Psoas muscle (tissue), 8 donors: Measurements from ENCODE around the gene SDCBP2. TPM values are rescaled to one million over a fixed set of nuclear protein-coding genes. Genes with fewer than 3 reads are reported as not detected.

Experiments used
- ATAC-seq, 4 donors: fragments of 200-7000 bp; cut with Tn5 transposase; one replicate each; pipeline ENCODE4 v1.9.1; 2020; ENCODE audit warnings: moderate library complexity in 3 of 4, mild to moderate bottlenecking in 2 of 4
- DNase-seq, 2 donors: peaks; one replicate each; pipeline ENCODE4 v3.0.0-alpha.2; 2020
- H3K27ac ChIP-seq: fragments of 200-600 bp; one replicate; pipeline ENCODE4 v1.8.0; 2022
- H3K27me3 ChIP-seq, 3 donors: fragments of 200-600 bp in 1 of 3; one replicate each; pipeline versions ENCODE4 v1.6.1 to v1.8.0; 2013 to 2022; ENCODE audit warnings: low read length in 2 of 3, mild to moderate bottlenecking in 2 of 3, moderate library complexity in 1 of 3; ENCODE audit not compliant: insufficient read depth in 3 of 3
- H3K36me3 ChIP-seq, 2 donors: fragments of 200-600 bp in 1 of 2; one replicate each; pipeline versions ENCODE4 v1.6.1 to v1.8.0; 2013 to 2022; ENCODE audit warnings: low read depth in 1 of 2, mild to moderate bottlenecking in 1 of 2, moderate library complexity in 1 of 2; ENCODE audit not compliant: insufficient read depth in 1 of 2
- H3K4me1 ChIP-seq: fragments of 200-600 bp; one replicate; pipeline ENCODE4 v1.8.0; 2022
- H3K4me3 ChIP-seq: fragments of 200-600 bp; one replicate; pipeline ENCODE4 v1.8.0; 2022; ENCODE audit warnings: mild to moderate bottlenecking
- H3K9me3 ChIP-seq: fragments of 200-600 bp; one replicate; pipeline ENCODE4 v1.8.0; 2022
- WGBS, 3 donors: extraction: QIAGEN DNeasy Blood & Tissue Kit; methylation state at CpG; one replicate each; pipeline versions ENCODE4 v1.1.6 to v1.1.7; 2013; 5-methylcytosine and 5-hydroxymethylcytosine counted together
- intact Hi-C, 2 donors: fragments of 100-400 bp; cut with DNase I; formaldehyde crosslinking; loops; one replicate each; pipeline versions ENCODE4 v1.11.0 to v1.14.2; 2022
- polyA plus RNA-seq, 3 donors: library from polyadenylated mRNA; stranded (reverse); fragments of 200-250 nt; gene quantifications; one replicate each; pipeline ENCODE4 v1.2.3, GENCODE V29; 2013
- total RNA-seq, 4 donors: library from RNA; stranded (reverse); fragmentation: NEBNext Ultra II Directional in 2 of 4; extraction: Animal tissue kit (Norgen Biotek cat#: 25700) in 2 of 4; gene quantifications; one replicate each; pipeline versions ENCODE4 v1.2.1 to v1.2.4, GENCODE V29; 2021 to 2023
- TF ChIP-seq, protein P1 (sequence below): fragments of 200-600 bp; IDR thresholded peaks from one replicate; pipeline ENCODE4 v1.8.0; 2022; ENCODE audit warnings: antibody characterized with exemption
- donor health status: healthy with polysubstance abuse.
- donor health status: DM: no; HTN: no; CAD: no; lungs with moderate emphysema.
- donor health status: Bipolar disorder and iron deficiency.
- donor health status: healthy.
- donor health status: DM: yes; HTN: yes; CAD: no.
- donor health status: DM: no; HTN: no; CAD: no.
- donor health status: DM: no; HTN: no; CAD: no.
- donor health status: DM: yes; HTN: yes; CAD: no.

The SDCBP2 gene
- total and polyA plus RNA-seq, 7 donors: 1.6 to 10.5 (median 2.0) TPM

DNA sequence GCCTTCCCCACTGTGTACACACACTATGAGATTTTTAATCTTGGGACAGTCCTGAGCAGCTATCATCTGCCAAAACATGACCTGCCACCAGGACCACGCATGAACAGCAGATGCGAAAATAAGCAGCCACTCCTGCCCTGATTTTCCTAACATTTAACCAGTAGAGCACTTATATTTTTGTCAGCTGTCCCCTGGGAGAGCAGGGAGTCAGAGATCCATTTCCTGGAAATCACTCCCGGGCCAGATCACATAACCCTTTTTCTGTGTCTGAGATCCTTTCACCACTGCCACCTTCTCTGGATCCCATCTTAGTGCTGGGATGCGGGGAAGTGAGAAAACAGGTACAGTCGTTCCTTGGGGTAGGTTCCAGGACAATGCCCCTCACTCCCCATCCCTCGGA, 5.7 kb downstream of the SDCBP2 start:
- intact Hi-C loops: no loop called here
- Histone ChIP-seq H3K9me3 (no peaks in the 10 kb centered on the region), H3K36me3 (no peaks in the 10 kb centered on the region), H3K4me1 (peaks cover 49% of the 10 kb centered on the region), H3K4me3 (no peak overlapping the region), H3K27me3 (no peaks in the 10 kb centered on the region), H3K27ac (peak overlapping the region; percentile 93)
- DNase-seq (no peak), ATAC-seq (no peak)
- TF ChIP-seq, protein P1, sequence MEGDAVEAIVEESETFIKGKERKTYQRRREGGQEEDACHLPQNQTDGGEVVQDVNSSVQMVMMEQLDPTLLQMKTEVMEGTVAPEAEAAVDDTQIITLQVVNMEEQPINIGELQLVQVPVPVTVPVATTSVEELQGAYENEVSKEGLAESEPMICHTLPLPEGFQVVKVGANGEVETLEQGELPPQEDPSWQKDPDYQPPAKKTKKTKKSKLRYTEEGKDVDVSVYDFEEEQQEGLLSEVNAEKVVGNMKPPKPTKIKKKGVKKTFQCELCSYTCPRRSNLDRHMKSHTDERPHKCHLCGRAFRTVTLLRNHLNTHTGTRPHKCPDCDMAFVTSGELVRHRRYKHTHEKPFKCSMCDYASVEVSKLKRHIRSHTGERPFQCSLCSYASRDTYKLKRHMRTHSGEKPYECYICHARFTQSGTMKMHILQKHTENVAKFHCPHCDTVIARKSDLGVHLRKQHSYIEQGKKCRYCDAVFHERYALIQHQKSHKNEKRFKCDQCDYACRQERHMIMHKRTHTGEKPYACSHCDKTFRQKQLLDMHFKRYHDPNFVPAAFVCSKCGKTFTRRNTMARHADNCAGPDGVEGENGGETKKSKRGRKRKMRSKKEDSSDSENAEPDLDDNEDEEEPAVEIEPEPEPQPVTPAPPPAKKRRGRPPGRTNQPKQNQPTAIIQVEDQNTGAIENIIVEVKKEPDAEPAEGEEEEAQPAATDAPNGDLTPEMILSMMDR: no peak
- 52 to 54% (median 53%) methylated on average over 6 of the region's 6 CpGs for WGBS, 3 donors

DNA sequence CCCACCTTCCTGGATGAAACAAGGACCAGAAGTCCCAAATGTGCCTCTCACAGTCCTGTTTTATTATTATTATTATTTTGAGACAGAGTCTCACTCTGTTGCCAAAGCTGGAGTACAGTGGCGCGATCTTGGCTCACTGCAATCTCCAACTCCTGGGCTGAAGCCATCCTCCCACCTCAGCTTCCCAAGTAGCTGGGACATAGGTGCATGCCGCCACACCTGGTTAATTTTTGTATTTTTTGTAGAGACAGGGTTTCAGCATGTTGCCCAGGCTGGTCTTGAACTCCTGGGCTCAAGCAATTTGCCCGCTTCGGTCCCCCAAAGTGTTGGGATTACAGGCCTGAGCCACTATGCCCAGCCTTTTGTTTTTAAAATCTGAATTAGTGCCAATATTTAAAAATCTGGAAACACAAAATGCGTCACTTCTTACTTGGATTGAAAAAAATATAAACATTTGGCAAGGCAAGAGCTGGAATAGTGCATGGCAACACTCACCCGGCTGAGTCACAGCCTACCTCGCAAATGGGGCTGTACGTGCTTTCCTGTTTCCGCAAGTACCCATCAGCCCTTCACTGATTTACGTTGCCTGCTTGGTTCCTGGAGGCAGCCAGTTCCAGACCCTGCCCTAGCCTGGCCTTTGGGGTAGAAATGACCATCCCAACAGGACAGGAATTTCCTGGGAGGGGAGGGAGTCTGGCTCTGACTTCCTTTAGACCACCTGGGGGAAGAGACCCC, 6.3 kb downstream of the SDCBP2 start:
- WGBS, 3 donors: 54 to 59% (median 57%) methylated on average over 11 of the region's 11 CpGs
- H3K4me3 ChIP-seq: no peak overlapping the region
- intact Hi-C loops: no loop called here
- H3K27me3 ChIP-seq: no peaks in the 10 kb centered on the region
- TF ChIP-seq, protein P1: no peak
- H3K9me3 ChIP-seq: no peaks in the 10 kb centered on the region
- no peaks in the 10 kb centered on the region for H3K36me3 ChIP-seq
- H3K27ac ChIP-seq: peak overlapping the region; percentile 93
- H3K4me1 ChIP-seq: peaks cover 44% of the 10 kb centered on the region
- DNase-seq (no peak), ATAC-seq (no peak)

DNA sequence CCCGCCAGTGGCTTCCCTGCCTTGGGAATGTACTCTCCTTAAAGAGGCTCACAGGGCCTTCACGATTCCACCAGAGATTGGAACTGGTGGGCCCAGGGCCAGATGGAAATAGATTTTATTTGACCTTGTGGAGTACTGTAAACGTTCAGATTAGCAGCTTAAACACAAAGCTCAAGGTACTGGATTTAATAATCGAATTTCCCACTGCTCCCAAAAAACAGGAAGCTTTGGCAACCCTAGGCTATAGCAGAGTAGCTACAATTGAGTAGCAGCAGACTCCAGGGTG, 7.3 kb downstream of the SDCBP2 start:
- no peak for DNase-seq
- ATAC-seq: no peak
- peaks cover 33% of the 10 kb centered on the region for H3K4me1 ChIP-seq

DNA sequence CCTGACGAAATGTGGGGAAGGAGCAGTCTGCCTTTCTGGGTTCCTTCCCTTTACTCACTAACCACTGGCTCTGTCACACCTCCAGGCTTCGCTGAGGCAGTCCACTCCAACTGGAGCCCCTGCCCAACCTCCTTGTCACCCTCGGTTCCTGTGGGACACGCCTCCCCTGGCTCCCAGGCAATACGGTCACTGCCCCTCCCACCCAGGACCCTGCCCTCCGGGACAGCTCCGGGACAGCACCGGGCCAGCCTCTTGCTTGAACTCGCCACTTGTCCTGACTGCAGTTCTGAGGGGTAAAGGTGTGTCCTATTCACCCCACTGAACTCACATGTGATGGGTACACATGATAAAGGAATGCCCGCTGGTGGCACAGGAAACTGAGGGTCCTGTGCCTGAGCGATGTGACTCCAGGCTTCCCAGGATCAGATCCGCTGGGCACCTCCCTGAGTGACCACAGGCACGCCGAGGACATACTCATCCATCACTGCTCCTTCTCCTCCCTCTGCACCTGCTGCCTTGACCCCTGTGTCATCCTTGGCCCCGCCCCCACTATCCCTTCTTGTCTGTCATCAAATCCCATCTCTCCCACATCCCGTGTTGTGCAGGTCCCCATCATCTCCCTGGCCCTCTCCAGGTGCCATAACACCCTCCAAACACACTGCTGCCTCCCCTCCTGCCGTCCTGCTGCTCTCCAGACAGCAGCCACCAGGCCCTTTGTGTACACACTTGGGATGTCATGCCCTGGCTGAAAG, 7.9 kb downstream of the SDCBP2 start:
- no peak overlapping the region for H3K4me3 ChIP-seq
- H3K9me3 ChIP-seq: no peaks in the 10 kb centered on the region
- ATAC-seq (no peak), DNase-seq (no peak)
- no peaks in the 10 kb centered on the region for H3K36me3 ChIP-seq
- H3K27ac ChIP-seq: peak overlapping the region; percentile 93
- WGBS, 3 donors: 56 to 66% (median 61%) methylated on average over 17 of the region's 17 CpGs
- H3K4me1 ChIP-seq: peaks cover 28% of the 10 kb centered on the region
- no peaks in the 10 kb centered on the region for H3K27me3 ChIP-seq
- intact Hi-C loops: no loop called here
- TF ChIP-seq, protein P1: no peak

More for the DNA sequence above, 7.3 kb downstream of the SDCBP2 start:
- H3K27ac ChIP-seq: peak overlapping the region; percentile 93
- no peaks in the 10 kb centered on the region for H3K36me3 ChIP-seq
- no peak overlapping the region for H3K4me3 ChIP-seq
- H3K9me3 ChIP-seq: no peaks in the 10 kb centered on the region
- TF ChIP-seq, protein P1: no peak
- no peaks in the 10 kb centered on the region for H3K27me3 ChIP-seq
- WGBS, 3 donors: 43 to 54% (median 48%) methylated on average over 4 of the region's 4 CpGs
- intact Hi-C loops: no loop called here
